Subcutaneous abdominal adipose tissue (tissue), 5 donors: Measurements from ENCODE around the gene FBXO2.

ENCODE experiments used
- H3K27ac ChIP-seq: one replicate; pipeline ENCODE4 v1.7.0; 2013; ENCODE audit warnings: low read depth, mild to moderate bottlenecking, inconsistent platforms, low read length, moderate library complexity
- H3K27me3 ChIP-seq, 5 donors: one replicate each; pipeline ENCODE4 v1.7.0; 2013; ENCODE audit warnings: low read length in 5 of 5, inconsistent platforms in 1 of 5; ENCODE audit not compliant: control insufficient read depth in 5 of 5, insufficient read depth in 4 of 5
- H3K36me3 ChIP-seq, 5 donors: one replicate each; pipeline ENCODE4 v1.7.0; 2013; ENCODE audit warnings: low read length in 5 of 5; ENCODE audit not compliant: control insufficient read depth in 5 of 5, insufficient read depth in 5 of 5
- H3K4me1 ChIP-seq, 5 donors: one replicate each; pipeline ENCODE4 v1.7.0; 2013; ENCODE audit warnings: low read length in 5 of 5, mild to moderate bottlenecking in 3 of 5, moderate library complexity in 1 of 5; ENCODE audit not compliant: control insufficient read depth in 5 of 5, insufficient read depth in 5 of 5
- H3K4me3 ChIP-seq, 5 donors: one replicate each; pipeline ENCODE4 v1.7.0; 2013; ENCODE audit warnings: low read length in 5 of 5, low read depth in 1 of 5
- H3K9ac ChIP-seq, 5 donors: one replicate each; pipeline ENCODE4 v1.7.0; 2013; ENCODE audit warnings: low read length in 5 of 5, mild to moderate bottlenecking in 4 of 5, moderate library complexity in 3 of 5
- H3K9me3 ChIP-seq, 5 donors: one replicate each; pipeline ENCODE4 v1.7.0; 2013; ENCODE audit warnings: low read length in 5 of 5; ENCODE audit not compliant: control insufficient read depth in 5 of 5
- donor health status: healthy.
- donor health status: healthy.
- donor health status: healthy.
- donor health status: healthy.
- donor health status: healthy.

Gene FBXO2, protein sequence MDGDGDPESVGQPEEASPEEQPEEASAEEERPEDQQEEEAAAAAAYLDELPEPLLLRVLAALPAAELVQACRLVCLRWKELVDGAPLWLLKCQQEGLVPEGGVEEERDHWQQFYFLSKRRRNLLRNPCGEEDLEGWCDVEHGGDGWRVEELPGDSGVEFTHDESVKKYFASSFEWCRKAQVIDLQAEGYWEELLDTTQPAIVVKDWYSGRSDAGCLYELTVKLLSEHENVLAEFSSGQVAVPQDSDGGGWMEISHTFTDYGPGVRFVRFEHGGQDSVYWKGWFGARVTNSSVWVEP

GRCh38 chr1:11654137-11654938 is at the start of gene FBXO2, which contains the start of gene FBXO44:
Gene FBXO2 (minus strand): TSS chr1:11654429. CDS start chr1:11654340, 89 bp downstream.
Gene FBXO44 (plus strand): TSS chr1:11654877. CDS start chr1:11655836, 959 bp downstream.
- Histone ChIP-seq H3K9me3 (no peaks in the 10 kb centered on the region), H3K4me3 (peak within 1 kb of the TSS; percentile 53 to 69 (median 56)), H3K4me1 (peaks cover 0 to 28% (median 23%) of the 10 kb centered on the region in 5 donors), H3K36me3 (peaks cover 0 to 4% (median 0%) of the 10 kb centered on the region in 5 donors), H3K27me3 (peaks cover 9 to 16% (median 11%) of the 10 kb centered on the region in 5 donors), H3K9ac (peak within 1 kb of the TSS in 3 of 5 donors; percentile 39 to 47 (median 46)), H3K27ac (no peak within 1 kb of the TSS)

- H3K27me3 ChIP-seq, result peaks cover 38 to 67% (median 61%) of the 10 kb centered on the region in 5 donors
- H3K9me3 ChIP-seq, result no peaks in the 10 kb centered on the region
- no peaks in the 10 kb centered on the region for H3K36me3 ChIP-seq
- peaks cover 0 to 6% (median 2%) of the 10 kb centered on the region in 5 donors for H3K4me1 ChIP-seq
- no peak overlapping the region for H3K4me3 ChIP-seq
- no peak overlapping the region for H3K27ac ChIP-seq
- H3K9ac ChIP-seq, result no peak overlapping the region
Observed at GRCh38 chr1:11703357-11704193, 49.3 kb upstream of the FBXO2 start.

DNA sequence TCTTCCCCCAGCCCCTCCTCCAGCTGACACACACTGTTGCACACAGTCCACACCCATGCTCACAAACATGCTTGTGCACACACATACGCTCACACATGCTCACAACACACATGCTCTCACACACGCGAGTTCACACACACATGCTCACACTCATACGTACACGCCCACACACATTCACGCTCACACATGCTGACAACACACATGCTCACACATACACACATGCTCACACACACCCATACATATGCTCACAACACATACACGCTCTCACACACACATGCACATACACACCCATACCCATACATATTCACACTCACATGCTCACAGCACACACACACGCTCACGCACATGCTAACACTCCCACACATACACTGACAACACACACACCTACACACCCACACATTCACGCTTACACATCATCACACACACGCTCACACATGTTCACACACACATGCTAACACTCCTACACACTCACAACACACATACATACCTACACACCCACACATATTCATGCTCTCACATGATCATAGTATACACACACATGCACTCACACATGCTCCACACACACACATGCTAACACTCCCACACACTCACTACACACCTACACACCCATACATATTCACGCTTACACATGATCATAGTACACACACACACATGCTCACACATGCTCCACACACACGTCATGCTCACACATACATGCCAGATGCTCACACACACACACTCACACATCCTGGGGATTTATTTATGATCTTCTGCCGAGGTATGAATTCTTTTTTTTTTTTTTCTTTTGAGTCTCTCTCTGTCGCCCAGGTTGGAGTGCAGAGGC is 48.0 kb upstream of the FBXO2 start:
- Histone ChIP-seq H3K36me3 (no peaks in the 10 kb centered on the region), H3K27ac (no peak overlapping the region), H3K9ac (peak overlapping the region in 1 of 5 donors; percentile 16), H3K27me3 (peaks cover 31 to 66% (median 53%) of the 10 kb centered on the region in 5 donors), H3K9me3 (no peaks in the 10 kb centered on the region), H3K4me3 (no peak overlapping the region), H3K4me1 (no peaks in the 10 kb centered on the region)

GRCh38 chr1:11701551-11701961 is 47.3 kb upstream of the FBXO2 start:
- Histone ChIP-seq H3K9ac (no peak overlapping the region), H3K27me3 (peaks cover 30 to 65% (median 53%) of the 10 kb centered on the region in 5 donors), H3K36me3 (no peaks in the 10 kb centered on the region), H3K9me3 (no peaks in the 10 kb centered on the region), H3K4me3 (no peak overlapping the region), H3K27ac (no peak overlapping the region), H3K4me1 (no peaks in the 10 kb centered on the region)

DNA sequence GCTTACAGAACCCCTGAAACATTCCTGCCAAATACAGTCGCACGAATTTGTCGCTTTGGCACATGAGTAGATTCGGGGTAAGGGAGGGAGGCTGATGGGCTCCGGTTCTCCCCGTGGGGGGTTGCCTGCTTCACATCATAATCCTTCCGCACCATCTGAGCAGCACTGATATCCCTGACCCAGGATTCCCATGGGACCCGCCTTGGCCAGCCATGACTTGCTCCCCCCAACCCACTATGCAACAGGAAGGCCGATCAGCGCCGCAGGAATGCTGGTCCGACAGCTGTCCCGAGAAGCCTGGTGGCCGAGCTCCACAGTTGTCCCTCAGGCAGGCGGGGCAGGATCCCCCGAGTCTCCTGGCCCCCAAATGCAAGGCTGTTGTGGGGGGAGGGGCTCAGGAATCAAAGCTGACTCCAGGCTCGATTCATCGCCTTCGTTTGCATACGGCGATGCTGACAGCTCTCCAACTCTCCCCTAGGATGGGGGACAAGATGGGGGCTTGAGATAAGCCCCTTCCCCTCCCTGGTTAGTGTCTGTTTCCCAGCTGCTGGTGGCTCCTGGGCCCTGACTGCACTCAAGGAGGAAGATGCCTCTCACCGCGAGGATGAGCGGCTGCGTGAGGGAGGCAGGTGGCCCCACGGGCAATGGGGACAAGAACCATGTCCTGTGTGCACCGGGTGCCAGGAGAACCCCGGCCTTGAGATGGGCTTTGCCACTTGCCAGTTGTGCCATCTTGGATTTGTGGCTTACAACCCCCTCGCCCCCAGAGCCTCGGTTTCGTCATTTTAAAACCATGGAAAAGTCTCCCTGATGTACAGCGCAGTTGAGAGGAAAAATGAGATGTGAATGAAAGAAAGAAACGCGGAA is 46.6 kb upstream of the FBXO2 start:
- no peak overlapping the region for H3K27ac ChIP-seq
- H3K36me3 ChIP-seq, result no peaks in the 10 kb centered on the region
- peaks cover 30 to 61% (median 47%) of the 10 kb centered on the region in 5 donors for H3K27me3 ChIP-seq
- no peaks in the 10 kb centered on the region for H3K9me3 ChIP-seq
- no peak overlapping the region for H3K4me3 ChIP-seq
- H3K4me1 ChIP-seq, result no peaks in the 10 kb centered on the region
- H3K9ac ChIP-seq, result no peak overlapping the region

- H3K9me3 ChIP-seq, result no peaks in the 10 kb centered on the region
- H3K27me3 ChIP-seq, result peaks cover 29 to 57% (median 46%) of the 10 kb centered on the region in 5 donors
- no peak overlapping the region for H3K27ac ChIP-seq
- no peak overlapping the region for H3K4me3 ChIP-seq
- peaks cover 0 to 7% (median 0%) of the 10 kb centered on the region in 5 donors for H3K4me1 ChIP-seq
- H3K36me3 ChIP-seq, result no peaks in the 10 kb centered on the region
- H3K9ac ChIP-seq, result no peak overlapping the region
Observed at GRCh38 chr1:11697893-11698210, 43.6 kb upstream of the FBXO2 start.

GRCh38 chr1:11697188-11697892 is 43.1 kb upstream of the FBXO2 start:
- peaks cover 33 to 59% (median 49%) of the 10 kb centered on the region in 5 donors for H3K27me3 ChIP-seq
- H3K4me1 ChIP-seq, result peaks cover 0 to 11% (median 0%) of the 10 kb centered on the region in 5 donors
- H3K9ac ChIP-seq, result no peak overlapping the region
- no peak overlapping the region for H3K4me3 ChIP-seq
- H3K27ac ChIP-seq, result no peak overlapping the region
- no peaks in the 10 kb centered on the region for H3K36me3 ChIP-seq
- no peaks in the 10 kb centered on the region for H3K9me3 ChIP-seq

GRCh38 chr1:11695861-11696260 is 41.6 kb upstream of the FBXO2 start:
- Histone ChIP-seq H3K9me3 (no peaks in the 10 kb centered on the region), H3K9ac (no peak overlapping the region), H3K36me3 (no peaks in the 10 kb centered on the region), H3K4me1 (peaks cover 0 to 23% (median 5%) of the 10 kb centered on the region in 5 donors), H3K27ac (no peak overlapping the region), H3K4me3 (no peak overlapping the region), H3K27me3 (peaks cover 35 to 55% (median 43%) of the 10 kb centered on the region in 5 donors)
